Endothelial cell of umbilical vein (primary cell): Measurements from ENCODE around the gene HHLA2. TPM values are rescaled to one million over a fixed set of nuclear protein-coding genes. Genes with fewer than 3 reads are reported as not detected.
"Not testable (repeated sequence)": the region's sequence is repeated elsewhere in the genome, so short reads cannot be mapped to it uniquely, and the experiment has no call there.

Source experiments
- BruUV-seq: library from RNA; stranded (reverse); fragments of 400-500 nt; replicated peaks from 2 replicates; lab custom pipeline; 2021; lab: Mats Ljungman, UMichigan
- CTCF ChIA-PET: fragments of 300-600, 350-600 bp; sonication (Branson Sonifier 250); formaldehyde crosslinking; loops from one replicate; lab custom pipeline; 2021; ENCODE audit warnings: antibody characterized with exemption, inconsistent platforms; lab: Charles Lee
- POLR2A ChIA-PET: fragments of 300-600, 350-600 bp; sonication (Branson Sonifier 250); formaldehyde crosslinking; loops from one replicate; lab custom pipeline; 2021; ENCODE audit warnings: antibody characterized with exemption, inconsistent platforms; lab: Charles Lee
- DNase-seq: peaks from one replicate; pipeline ENCODE4 v3.0.0-alpha.2; 2011; ENCODE audit warnings: low read depth, low spot score
- FAIRE-seq: peaks from 2 replicates; lab custom pipeline; 2011; peaks lifted over from hg19 to GRCh38; lab: Jason Lieb, UNC
- H2AFZ ChIP-seq: 2 replicates; pipeline ENCODE4 v1.6.0; 2012; ENCODE audit warnings: low read depth, low read length, control low read depth, inconsistent platforms
- H3K27ac ChIP-seq: 2 replicates; pipeline ENCODE4 v1.5.1; 2011; ENCODE audit warnings: low read depth, mild to moderate bottlenecking, control low read depth, low read length, moderate library complexity; ENCODE audit not compliant: insufficient read depth
- H3K27me3 ChIP-seq, 2 experiments: 2 replicates each; pipeline versions ENCODE4 v1.6.0 to v1.6.1; 2011; ENCODE audit warnings: low read length in 2 of 2, mixed read lengths in 1 of 2; ENCODE audit not compliant: control insufficient read depth in 2 of 2, insufficient read depth in 2 of 2
- H3K36me3 ChIP-seq, 2 experiments: 2 replicates in 1 of 2; 3 replicates in 1 of 2; pipeline ENCODE4 v1.5.1; 2011; ENCODE audit warnings: low read length in 2 of 2, mild to moderate bottlenecking in 1 of 2, moderate library complexity in 1 of 2; ENCODE audit not compliant: control insufficient read depth in 2 of 2, insufficient read depth in 2 of 2; ENCODE audit errors: extremely low read depth in 1 of 2
- H3K4me1 ChIP-seq: 3 replicates; pipeline ENCODE4 v1.5.1; 2011; ENCODE audit warnings: mild to moderate bottlenecking, low read length; ENCODE audit not compliant: control insufficient read depth, insufficient read depth; ENCODE audit errors: extremely low read depth
- H3K4me2 ChIP-seq: 2 replicates; pipeline ENCODE4 v1.6.1; 2011; ENCODE audit warnings: low read length, control low read depth, mixed read lengths; ENCODE audit not compliant: insufficient read depth
- H3K4me3 ChIP-seq, 3 experiments: fragments of 200-600 bp in 1 of 3; sonication (generic), shearing (Covaris generic) in 1 of 3; replicated peaks in 1 of 3; 2 replicates each; pipeline ENCODE4 v1.5.1; 2011 to 2016; ENCODE audit warnings: control low read depth in 3 of 3, low read length in 3 of 3, mild to moderate bottlenecking in 2 of 3, inconsistent platforms in 1 of 3, low read depth in 1 of 3, moderate library complexity in 1 of 3; ENCODE audit not compliant: insufficient read depth in 1 of 3
- H3K79me2 ChIP-seq: 2 replicates; pipeline ENCODE4 v1.6.0; 2012; ENCODE audit warnings: low read length, inconsistent platforms; ENCODE audit not compliant: control insufficient read depth, insufficient read depth
- H3K9ac ChIP-seq: replicated peaks from 2 replicates; pipeline ENCODE3; 2011; ENCODE audit warnings: low read length, control low read depth; ENCODE audit not compliant: insufficient read depth; ENCODE audit errors: extremely low read depth
- H3K9me1 ChIP-seq: replicated peaks from 3 replicates; pipeline ENCODE4 v1.6.0; 2011; ENCODE audit warnings: mild to moderate bottlenecking, low read length; ENCODE audit not compliant: control insufficient read depth, insufficient read depth; ENCODE audit errors: extremely low read depth
- H3K9me3 ChIP-seq: replicated peaks from 2 replicates; pipeline ENCODE4 v1.5.1; 2012; ENCODE audit warnings: low read length, inconsistent platforms; ENCODE audit not compliant: control insufficient read depth, insufficient read depth
- H4K20me1 ChIP-seq: replicated peaks from 2 replicates; pipeline ENCODE3; 2011; ENCODE audit warnings: mild to moderate bottlenecking, low read length; ENCODE audit not compliant: control insufficient read depth, insufficient read depth; ENCODE audit errors: extremely low read depth
- FOS ChIP-seq: IDR thresholded peaks from 2 replicates; pipeline ENCODE4 v1.6.1; 2011; ENCODE audit warnings: mild to moderate bottlenecking, low read length, moderate library complexity, borderline replicate concordance; ENCODE audit not compliant: insufficient read depth
- JUN ChIP-seq: IDR thresholded peaks from 2 replicates; pipeline ENCODE4 v1.6.1; 2011; ENCODE audit warnings: borderline replicate concordance, low read depth; ENCODE audit not compliant: insufficient read length, insufficient read depth
- MAX ChIP-seq: IDR thresholded peaks from 2 replicates; pipeline ENCODE4 v1.6.1; 2011; ENCODE audit not compliant: insufficient read depth, insufficient read length
- dilution Hi-C: fragments of 300-500 bp; cut with MboI; formaldehyde crosslinking; loops from one replicate; pipeline ENCODE4 v1.15.0; 2019; ENCODE audit warnings: low sequenced_read_pairs; ENCODE audit not compliant: extremely low pct_ligation_motif_present
- intact Hi-C: fragments of 100-400 bp; cut with micrococcal nuclease; formaldehyde crosslinking; loops from one replicate; pipeline ENCODE4 v1.10.0; 2022
- polyA plus RNA-seq, 4 experiments: library from polyadenylated mRNA; depleted of rRNA in 3 of 4; stranded (reverse) in 3 of 4; unstranded in 1 of 4; fragments of >200 nt; gene quantifications; 2 replicates each; pipeline versions ENCODE4 v1.2.1 to v1.2.3, GENCODE V29; 2011 to 2012; ENCODE audit warnings: missing spikeins in 1 of 4
- total RNA-seq: library from RNA; stranded (reverse); gene quantifications from 2 replicates; pipeline ENCODE4 v1.2.3, GENCODE V29; 2021

Gene HHLA2
- total and polyA plus RNA-seq, 2 donors (not counting 3 experiments of a cell fraction or from before 2014, with no cell fraction given): not detected

- Histone ChIP-seq H3K4me1 (no peaks in the 10 kb centered on the region), H2AFZ (no peak overlapping the region), H3K9me1 (no peaks in the 10 kb centered on the region), H3K4me2 (no peak overlapping the region), H3K9me3 (no peaks in the 10 kb centered on the region), H3K4me3 (no peak overlapping the region), H3K9ac (no peak overlapping the region), H3K27me3 (peaks cover 2 to 3% of the 10 kb centered on the region in 2 experiments), H3K36me3 (no peaks in the 10 kb centered on the region), H3K27ac (no peak overlapping the region), H4K20me1 (no peaks in the 10 kb centered on the region), H3K79me2 (no peaks in the 10 kb centered on the region)
- DNase-seq (no peak), FAIRE-seq (no peak)
- POLR2A ChIA-PET: no interaction called here
- TF ChIP-seq JUN: no peak
- no peak for TF ChIP-seq MAX
- TF ChIP-seq FOS: no peak
- BruUV-seq: no TSS peak
- intact Hi-C loops: no loop called here
- CTCF ChIA-PET: no interaction called here
- dilution Hi-C loops: no loop called here
Observed at GRCh38 chr3:108287146-108287545, 9.2 kb upstream of the HHLA2 start.

GRCh38 chr3:108288193-108288592, 8.2 kb upstream of the HHLA2 start:
- H3K27me3 ChIP-seq, H3K36me3 ChIP-seq, H3K4me2 ChIP-seq, FAIRE-seq, intact Hi-C loops, H2AFZ ChIP-seq, CTCF ChIA-PET, H3K27ac ChIP-seq, BruUV-seq, H3K9me1 ChIP-seq, H3K9ac ChIP-seq, POLR2A ChIA-PET, DNase-seq, H3K4me1 ChIP-seq, H3K79me2 ChIP-seq, dilution Hi-C loops, H3K4me3 ChIP-seq, H3K9me3 ChIP-seq, H4K20me1 ChIP-seq: not testable (repeated sequence)
